HG02588 (cell line): ENCODE results near the gene RABL6.
"Not testable (repeated sequence)": the region's sequence is repeated elsewhere in the genome, so short reads cannot be mapped to it uniquely, and the experiment has no call there.

Source experiments
- ATAC-seq: cut with Tn5 transposase; IDR thresholded peaks from one replicate; pipeline ENCODE4 v1.9.1; 2021; ENCODE audit warnings: mild to moderate bottlenecking, moderate library complexity; ENCODE audit not compliant: unreplicated experiment

RABL6 gene

DNA sequence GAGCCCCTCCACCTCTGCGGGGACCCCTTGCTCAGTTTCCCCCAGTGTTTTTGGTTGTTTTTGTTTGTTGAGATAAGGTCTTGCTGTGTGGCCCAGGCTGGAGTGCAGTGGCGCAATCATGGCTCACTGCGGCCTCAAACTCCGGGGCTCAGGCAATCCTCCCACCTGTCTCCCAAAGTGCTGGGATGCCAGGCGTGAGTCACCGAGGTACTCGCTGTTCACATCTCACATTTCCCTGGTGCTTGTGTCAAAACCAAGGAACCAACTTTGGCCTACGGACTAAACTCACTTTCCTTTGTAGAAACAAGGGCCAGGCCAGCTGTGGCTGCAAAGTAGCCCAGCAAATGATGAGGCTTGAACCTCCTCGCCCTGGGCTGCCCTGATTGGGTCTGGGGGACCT, 24.8 kb downstream of the RABL6 start:
- ATAC-seq: no peak

DNA sequence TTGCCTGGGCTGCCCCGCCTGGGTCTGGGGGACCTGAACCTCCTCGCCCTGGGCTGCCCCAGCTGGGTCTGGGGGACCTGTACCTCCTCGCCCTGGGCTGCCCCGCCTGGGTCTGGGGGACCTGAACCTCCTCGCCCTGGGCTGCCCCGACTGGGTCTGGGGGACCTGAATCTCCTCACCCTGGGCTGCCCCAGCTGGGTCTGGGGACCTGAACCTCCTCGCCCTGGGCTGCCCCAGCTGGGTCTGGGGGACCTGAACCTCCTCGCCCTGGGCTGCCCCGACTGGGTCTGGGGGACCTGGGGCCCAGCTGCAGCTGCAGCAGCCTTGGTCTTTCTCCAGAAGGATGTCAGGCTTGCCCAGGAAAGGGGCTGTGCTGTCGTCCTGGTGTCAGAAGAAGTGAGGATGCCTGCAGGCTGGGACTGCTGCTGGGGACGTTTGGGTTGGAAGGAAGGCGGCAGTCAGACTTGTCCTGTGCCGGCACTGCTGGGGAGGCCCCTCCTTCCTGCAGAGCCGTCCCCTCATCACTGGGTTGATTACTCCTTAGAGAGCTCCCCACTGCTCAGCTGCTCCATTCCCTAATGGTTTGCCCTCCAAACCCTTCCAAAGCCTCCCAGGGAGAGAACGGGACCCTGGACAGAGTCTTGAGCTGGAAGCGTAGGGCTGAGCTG, 25.8 kb downstream of the RABL6 start:
- not testable (repeated sequence) for ATAC-seq

DNA sequence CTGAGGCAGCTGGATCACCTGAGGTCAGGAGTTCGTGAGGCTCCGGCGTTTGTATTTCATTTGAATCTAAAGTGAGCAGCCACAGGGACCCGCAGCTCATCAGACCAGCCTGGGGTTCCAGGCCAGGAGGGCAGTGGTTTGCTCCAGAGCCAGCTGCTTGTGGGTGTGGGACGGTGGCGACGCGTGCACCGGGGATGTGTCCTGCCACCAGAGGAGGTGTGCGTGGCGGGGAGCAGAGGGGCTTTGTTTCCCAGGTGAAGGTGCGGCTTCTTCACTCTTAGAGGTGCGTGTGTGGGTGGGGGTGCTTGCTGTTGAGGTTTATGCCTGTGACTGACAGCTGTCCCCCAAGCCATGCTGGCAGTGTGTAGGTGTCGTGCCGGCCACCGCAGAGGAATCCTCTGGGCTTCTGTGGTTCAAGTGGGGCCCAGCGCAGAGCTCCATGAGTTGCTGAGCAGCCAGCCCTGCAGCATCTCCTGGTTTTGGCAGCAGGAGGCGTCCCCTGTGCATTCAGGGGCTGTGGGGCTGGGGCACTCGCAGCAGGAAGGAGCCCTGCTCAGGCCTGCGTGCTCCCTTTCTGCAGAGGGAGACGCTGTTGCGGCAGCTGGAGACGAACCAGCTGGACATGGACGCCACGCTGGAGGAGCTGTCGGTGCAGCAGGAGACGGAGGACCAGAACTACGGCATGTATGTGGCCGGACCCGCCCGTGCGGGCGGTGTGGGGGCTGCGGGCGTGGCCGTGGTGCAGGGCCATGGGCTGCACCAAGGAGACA, 27.6 kb downstream of the RABL6 start:
- ATAC-seq: no peak

DNA sequence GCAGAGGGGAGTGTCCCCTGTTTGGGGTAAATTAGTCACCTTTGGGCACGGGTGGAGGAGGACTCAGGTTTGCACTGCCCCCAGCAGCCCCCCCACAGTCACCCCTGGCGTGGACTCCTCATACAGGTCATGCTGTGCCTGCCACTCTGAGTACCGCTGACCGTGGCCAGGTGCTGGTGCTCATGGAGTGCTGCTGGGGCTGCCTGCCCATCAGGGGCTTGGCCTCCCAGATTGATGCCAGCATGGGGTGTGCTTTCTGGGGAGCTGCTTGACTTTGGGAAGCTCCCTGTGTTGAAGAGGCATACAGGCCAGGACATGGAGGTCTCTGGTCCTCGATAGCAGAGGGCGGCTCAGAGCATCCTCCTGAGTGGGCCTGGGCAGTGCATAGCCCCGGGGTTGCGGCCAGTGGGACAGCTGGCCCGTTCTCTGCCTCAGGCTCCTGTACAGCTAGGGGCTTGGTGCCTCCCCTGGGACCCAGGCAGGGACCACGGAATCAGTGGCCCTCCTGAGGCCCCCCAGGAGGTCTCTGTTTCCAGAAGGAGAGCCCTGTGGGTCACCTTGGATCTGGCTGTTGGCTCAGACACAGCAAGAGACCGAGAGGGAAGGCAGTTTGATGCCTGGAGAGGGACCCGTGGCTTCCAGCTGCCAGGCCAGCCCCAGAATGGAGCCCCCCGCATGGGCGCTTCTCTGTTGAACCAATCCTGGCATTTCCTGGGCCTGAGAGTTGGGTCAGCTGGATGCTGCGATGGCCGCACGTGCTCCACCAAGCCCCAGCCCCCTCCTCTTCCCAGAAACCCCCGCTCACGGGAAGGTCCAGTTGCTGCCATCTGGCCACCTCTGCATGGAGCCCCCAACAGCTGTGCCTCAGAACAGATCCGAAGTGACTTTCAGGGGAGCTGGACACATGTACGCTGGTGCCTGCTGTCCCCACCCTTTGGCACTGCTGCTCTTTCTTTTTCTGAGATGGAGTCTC, 28.5 kb downstream of the RABL6 start:
- ATAC-seq: no peak

DNA sequence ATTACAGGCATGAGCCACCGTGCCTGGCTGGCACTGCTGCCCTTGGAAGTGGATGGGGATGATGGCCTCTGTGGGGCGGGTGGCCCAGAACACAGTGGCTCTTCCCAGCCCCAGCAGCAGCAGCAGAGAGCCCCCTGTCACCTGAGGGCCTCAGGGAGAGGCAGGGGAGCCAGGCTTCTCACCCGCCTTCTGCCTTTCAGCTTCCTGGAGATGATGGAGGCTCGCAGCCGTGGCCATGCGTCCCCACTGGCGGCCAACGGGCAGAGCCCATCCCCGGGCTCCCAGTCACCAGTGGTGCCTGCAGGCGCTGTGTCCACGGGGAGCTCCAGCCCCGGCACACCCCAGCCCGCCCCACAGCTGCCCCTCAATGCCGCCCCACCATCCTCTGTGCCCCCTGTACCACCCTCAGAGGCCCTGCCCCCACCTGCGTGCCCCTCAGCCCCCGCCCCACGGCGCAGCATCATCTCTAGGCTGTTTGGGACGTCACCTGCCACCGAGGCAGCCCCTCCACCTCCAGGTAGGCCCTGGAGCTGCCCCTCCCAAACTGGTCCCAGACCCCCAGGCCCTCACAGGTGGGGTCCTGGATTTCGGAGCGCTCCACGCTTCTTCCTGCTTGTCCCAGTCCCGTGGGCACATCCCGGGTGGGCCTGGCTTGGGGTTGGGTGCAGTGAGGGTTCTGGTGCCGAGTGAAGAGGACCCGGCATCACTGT, 29.6 kb downstream of the RABL6 start:
- no peak for ATAC-seq

DNA sequence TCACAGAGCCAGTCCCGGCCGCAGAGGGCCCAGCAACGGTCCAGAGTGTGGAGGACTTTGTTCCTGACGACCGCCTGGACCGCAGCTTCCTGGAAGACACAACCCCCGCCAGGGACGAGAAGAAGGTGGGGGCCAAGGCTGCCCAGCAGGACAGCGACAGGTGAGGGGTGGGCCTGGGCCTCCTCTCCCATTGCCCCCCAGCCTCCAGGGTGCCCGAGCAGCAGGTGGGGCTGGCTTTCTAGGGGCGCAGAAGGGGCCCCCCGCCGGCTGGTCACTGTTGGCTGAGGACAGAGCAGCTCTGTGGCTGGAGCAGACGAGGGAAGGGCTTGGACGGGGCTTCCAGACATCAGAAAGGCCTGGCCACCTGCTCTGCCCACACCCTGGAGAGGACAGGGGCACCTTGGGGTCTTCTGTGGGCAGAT, 30.1 kb downstream of the RABL6 start:
- ATAC-seq: not testable (repeated sequence)

DNA sequence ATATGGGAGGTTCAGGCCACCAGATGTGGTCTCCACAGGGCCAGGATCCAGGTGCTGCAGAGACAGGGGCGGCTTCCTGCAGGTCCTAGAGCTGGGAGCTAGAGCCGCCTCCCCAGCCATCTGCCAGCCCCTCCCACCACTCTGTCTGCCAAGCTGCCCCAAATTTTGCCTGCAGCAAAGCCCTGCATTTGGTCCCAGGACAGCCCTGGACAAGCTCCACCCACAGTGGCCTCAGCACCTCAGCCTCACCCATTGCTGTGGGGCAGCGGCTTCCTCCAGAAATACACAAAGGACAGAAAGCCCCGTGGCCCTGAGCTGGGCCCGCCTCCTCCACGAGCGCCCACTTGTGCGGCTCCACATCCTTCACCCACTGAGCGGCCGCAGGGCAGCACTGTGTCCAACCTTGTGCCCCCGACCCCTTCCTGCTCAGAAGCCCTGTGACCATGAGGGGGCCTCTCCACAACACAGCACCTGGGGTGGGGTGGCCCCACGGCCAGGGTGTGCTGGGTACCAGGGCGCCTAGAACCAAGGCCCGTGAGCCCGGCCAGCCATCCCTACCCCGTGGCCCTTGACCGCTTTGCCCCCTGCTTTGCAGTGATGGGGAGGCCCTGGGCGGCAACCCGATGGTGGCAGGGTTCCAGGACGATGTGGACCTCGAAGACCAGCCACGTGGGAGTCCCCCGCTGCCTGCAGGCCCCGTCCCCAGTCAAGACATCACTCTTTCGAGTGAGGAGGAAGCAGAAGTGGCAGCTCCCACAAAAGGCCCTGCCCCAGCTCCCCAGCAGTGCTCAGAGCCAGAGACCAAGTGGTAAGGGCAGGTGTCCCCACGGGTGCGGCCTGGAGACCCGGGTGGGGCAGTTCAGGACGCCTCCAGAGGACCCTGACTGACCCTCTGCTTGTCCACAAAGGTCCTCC, 30.8 kb downstream of the RABL6 start:
- no peak for ATAC-seq

DNA sequence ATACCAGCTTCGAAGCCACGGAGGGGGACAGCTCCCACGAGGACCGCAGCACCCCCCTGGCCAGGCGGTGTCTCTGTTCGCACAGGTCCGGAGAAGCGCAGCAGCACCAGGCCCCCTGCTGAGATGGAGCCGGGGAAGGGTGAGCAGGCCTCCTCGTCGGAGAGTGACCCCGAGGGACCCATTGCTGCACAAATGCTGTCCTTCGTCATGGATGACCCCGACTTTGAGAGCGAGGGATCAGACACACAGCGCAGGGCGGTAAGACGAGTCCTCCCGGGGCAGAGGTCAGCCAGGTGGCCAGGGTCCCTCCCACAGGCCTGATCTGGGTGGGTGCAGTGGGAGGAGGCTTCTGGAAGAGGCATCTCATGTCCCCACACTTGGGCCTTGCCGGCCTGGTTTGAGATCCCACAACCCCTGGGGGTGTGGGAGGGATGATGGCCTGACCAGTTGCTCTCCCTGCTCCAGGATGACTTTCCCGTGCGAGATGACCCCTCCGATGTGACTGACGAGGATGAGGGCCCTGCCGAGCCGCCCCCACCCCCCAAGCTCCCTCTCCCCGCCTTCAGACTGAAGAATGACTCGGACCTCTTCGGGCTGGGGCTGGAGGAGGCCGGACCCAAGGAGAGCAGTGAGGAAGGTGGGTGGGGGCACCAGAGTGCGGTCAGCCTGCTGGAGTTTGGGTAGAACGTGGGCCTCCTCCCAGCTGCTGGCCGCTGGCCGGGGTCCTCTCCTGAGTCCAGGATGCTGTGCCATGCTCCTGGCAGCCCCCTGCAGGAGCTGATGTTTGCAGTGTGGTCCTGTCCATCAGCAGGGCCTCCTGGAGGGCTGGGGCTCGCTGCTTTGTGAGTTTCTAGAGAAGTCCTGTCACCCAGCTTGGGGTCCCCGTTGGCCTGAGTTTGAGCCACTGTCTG, 31.7 kb downstream of the RABL6 start:
- ATAC-seq: no peak

DNA sequence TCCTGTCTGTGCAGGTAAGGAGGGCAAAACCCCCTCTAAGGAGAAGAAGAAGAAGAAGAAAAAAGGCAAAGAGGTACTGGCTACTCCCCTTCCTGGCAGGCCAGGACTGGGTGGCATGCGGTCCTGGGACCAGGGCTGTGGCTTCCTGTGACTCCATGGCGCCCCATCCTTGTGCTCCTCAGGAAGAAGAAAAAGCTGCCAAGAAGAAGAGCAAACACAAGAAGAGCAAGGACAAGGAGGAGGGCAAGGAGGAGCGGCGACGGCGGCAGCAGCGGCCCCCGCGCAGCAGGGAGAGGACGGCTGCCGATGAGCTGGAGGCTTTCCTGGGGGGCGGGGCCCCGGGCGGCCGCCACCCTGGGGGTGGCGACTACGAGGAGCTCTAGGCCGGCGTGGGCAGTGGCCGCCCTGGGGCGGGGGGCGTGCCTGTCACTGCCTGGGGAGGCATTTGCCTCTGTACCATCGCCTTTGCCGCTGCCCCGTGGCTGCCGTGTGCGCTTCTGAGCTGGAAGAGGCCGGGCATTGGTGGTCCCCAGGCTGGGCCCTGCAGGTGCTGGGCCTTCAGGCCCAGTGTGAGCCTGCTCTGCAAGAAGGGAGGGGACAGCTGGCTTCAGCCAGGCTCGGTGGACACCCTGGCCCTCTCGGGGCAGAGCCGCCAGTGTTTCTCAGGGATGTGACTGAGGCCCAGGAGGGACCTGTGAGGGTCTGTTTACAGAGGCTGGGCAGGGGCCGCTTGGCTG, 32.6 kb downstream of the RABL6 start:
- ATAC-seq: no peak

DNA sequence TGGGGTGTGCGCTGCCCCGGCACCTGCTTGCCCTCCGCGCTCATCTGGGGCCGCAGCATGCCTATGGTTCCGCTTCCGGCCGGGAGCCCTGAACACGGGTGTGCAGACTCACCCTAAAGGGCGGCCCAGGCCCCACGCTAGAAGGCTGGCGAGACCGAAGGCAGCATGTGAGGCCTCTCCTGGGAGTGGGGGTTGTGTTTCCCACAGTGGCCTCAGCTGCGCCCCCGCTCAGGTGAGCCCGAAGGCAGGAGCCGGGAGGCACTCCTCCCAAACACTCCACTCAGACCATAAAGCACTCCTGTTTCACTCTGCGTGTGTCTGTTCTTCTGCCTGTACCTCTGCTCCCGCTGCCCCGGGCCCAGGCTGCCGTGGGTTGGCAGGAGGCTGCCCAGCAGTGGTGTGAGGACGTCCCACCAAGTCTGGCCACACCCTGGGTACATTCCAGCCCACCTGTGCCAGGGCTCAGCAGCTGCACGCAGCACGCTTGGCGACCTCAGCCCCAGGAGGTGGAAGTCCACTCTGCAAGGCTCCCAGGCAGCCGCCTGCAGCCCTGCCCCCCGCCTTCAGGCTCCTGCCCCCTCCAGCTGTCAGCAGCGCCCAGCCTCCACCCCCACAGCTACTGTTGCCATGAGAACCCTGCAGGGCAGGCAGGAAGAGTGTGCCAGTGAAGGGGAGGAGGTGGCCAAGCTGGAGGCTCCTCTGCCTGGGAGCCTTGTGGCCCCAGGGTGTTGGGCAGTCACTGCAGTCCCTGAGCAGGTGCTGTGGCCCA, 33.3 kb downstream of the RABL6 start:
- ATAC-seq: no peak

DNA sequence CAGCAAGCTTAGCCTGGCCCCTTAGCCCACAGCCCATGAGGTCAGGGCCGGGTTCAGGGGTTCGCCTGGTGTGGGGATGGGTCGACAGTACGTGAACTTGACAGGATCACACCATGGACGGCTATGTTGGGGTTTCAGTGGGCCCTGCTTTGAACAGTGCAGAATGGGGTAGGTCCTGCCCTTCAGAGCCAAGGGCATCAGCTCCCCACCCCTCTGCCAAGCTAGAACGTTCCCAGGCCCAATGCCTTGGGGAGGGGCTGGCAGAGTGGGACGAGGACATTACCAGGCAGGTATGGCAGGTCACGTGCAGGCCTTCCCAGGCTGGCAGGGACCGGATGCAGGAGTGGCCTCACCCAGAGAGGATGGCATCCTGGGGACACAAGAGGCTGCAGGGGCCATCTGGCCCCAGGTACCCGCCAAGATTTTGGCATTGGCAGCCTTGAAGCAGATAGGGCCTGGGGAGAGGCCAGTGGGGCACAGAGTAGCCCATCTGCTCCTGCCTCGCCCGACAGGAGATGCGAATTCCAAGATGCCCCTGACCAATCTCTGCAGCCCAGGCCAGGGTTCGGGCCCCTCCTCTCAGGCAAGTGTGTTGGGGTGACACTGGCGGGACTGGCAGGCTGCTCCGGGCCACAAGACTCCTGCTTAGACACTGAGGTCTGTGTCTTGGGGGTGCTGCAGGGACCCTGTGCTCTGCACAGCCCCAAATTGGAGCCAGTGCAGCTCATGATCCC, 34.1 kb downstream of the RABL6 start:
- ATAC-seq: not testable (repeated sequence)

DNA sequence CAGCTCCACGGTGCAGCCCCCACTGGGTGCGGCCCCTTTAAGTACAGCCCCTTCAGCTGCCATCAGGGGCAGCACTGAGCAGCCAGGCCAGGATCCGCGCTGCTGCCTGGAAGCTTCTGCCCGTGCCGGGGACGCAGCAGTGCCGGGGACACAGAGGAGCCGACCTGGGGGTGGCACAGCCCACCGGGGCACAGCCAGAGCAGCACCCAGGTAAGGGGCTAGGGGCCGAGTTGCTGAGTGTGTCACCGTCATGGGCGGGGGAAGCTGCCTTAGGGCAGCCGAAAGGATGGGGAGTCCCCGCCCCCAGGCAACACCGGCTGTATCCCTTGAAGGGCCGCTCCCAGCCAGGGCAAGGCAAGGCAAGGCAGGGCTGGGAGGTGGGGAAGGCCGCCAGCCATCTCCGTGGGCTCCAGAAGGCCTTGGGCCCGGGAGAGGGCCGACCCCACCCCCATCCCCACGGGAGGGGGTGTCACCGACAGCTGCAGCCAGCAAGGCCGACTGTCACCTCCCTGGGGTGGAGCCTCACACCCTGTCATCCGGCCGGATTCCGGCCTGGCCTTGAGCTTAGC, 34.7 kb downstream of the RABL6 start, which contains the start of gene AJM1:
Gene AJM1, plus strand, starts transcription at position 99 of the 569 bp plus-strand sequence. CDS start 1,937 bp downstream, outside the sequence.
- peak; percentile 42 for ATAC-seq

DNA sequence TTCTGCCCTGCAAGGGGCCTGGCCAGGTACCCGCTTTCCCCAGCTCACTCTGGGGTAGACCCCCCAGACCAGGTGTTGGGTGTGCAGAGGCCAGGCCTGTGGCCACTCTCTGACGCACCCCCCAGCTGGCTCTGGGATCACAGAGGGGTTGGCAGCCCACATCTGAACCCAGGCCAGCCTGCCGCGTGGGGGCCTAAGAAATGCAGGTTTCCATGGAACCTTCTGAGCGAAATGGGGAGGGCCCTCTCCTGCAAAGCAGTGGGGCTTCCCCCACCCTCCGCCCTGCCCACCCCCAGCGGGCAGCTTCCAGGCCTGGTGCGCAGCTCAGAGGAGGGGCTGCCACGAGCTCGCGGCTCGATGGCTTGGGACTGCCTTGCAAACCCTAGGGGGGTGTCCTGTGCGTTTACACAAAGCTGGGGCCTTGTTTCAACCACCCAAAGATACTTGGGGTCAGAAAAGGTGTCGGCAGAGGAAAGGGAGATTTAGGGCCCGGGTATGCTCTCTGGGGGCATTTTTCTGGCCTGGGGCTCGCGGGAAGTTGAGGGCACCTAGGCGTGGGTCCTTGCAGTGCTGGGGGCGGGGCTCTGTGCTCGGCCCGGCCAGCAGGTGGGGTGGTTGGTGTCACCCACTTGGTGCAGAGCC, 35.5 kb downstream of the RABL6 start:
- ATAC-seq: not testable (repeated sequence)

DNA sequence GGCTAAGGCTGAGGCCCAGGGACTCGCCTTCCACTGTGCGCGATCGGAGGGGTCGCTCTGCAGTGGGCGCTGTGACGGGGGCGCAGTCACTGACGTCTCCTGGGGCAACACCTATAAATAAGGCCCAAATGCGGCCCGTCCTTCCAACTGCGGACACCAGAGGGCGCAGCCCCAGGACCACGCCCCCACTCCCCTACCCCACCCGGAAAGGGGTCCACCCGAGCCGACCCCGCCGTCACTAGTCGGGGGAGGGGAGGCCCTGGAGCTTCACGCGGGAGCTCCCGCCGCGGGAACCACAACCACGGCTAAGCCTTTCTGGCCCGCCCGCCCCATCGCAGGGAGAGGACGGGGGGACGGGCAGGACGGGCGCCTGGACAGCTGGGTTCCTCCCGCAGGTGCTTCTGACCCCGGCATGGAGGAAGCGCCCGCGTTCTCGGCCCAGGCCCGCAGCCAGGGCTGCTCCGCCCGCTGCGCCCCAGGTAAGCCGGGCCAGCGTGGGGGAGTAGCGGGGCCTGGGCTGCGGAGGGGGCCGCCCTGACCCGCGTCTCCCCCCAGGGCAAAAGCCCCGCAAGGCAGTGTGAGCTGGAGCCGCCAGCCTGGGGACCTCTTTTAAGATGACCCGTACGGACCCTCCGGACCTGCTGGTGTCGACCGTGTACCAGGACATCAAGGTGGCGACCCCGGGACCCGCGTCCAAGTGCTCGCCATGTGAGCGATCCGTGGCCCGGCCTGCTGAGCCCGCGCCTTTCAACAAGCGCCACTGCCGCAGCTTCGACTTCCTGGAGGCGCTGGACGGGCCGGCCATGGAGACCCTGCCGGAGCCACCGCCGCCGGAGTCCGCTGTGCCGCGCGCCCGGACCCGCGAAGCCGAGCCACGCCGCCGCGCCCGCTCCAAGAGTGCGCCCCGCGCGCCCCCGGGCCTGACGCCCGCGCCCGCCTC, 36.3 kb downstream of the RABL6 start:
- ATAC-seq: not testable (repeated sequence)
